HG02938 (cell line): ENCODE results near the gene TXNDC16.
A peak's percentile ranks its signal among the peaks of the same experiment; 100 is the strongest.

ENCODE experiments used
- ATAC-seq: cut with Tn5 transposase; IDR thresholded peaks from one replicate; pipeline ENCODE4 v1.9.1; 2021; ENCODE audit warnings: mild to moderate bottlenecking, moderate library complexity; ENCODE audit not compliant: unreplicated experiment

TXNDC16 gene

DNA sequence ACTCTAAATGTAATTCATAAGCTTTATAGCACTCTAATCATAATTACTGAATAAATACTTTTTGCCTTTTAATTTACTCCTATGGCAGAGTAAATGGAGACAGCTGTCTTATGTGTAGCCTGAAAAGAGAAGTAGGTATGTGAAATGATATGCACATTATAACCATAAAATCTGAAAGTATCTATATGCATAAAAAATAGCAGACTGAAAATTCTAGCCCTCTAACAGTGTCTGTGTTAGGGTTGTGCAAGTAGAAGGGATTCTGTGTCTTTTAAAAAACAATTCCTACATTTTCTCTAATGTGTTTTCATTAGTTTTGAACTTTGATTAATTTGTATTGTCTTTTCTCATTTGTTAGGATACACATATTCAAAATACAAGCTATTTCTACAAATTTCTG is 94.9 kb downstream of the TXNDC16 start:
- ATAC-seq, result no peak

DNA sequence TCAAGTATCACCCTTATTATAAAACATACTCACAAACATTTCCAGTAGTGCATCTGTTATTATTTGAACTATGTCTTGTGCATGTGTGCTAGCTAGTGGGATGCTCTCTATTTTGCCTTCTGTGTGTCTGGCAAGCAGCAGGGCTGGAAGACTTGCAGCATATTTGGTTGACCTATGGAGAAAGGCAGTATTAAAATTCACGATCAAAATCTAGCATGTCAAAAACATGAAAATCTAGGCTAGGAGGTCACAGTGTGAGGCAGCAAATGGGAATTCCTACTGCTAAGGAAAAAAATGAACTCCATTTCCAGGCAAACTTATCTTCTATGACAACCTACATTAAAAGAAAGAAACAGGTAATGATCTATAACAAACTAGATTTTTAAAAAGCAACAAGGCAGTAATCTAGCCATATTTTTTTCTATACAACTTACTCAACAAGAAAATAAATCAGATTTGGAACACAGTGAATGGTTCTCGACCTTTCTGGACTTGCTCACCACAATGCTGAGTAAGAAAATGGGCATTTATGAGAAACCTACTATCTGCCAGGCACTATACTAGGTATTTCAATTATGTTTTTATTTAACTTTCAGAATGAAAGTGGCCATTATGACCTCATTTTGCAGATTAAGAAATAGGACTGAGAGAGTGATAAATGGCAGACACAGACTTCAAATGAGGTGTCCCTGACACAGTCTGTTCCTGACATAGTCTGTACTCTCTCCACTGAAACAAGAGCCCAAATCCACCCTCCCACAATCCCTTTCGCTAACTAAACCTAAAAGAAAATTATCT is 96.8 kb downstream of the TXNDC16 start:
- no peak for ATAC-seq

DNA sequence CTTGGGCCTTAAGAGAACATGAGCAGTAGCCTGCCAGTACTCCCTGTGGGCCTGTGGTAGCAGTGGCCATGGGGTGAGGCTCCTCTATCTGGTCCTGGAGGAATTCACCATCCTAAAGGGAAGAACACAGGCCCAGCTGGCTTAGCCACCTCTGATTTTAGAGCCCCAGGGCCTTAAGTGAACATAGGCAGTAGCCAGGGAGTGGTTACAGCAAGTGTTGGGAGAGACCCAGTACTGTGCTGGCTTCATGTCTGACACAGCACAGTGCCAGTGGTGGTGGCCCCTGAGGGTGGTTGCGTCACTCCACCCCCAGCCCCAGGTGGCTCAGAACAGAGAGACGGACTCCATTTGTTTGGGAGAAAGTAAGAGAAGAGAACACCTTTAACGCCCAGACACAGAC is 105.1 kb downstream of the TXNDC16 start:
- ATAC-seq, result no peak

DNA sequence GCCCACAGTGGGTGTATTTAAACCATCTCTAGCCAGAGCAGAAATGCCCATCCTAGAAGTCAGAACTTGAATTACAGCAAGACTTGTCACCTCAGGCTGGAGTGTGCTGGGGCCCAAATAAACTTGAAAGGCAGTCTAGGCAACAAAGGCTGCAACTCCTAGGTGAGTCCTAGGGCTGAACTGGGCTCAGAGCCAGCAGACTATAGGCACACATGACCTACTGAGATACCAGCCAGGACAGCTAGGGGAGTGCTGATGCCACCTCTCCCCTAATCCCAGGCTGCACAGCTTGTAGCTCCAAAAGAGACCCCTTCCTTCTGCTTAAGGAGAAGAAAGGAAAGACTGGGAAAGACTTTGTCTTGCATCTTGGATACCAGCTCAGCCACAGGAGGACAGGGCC is 106.0 kb downstream of the TXNDC16 start:
- no peak for ATAC-seq

DNA sequence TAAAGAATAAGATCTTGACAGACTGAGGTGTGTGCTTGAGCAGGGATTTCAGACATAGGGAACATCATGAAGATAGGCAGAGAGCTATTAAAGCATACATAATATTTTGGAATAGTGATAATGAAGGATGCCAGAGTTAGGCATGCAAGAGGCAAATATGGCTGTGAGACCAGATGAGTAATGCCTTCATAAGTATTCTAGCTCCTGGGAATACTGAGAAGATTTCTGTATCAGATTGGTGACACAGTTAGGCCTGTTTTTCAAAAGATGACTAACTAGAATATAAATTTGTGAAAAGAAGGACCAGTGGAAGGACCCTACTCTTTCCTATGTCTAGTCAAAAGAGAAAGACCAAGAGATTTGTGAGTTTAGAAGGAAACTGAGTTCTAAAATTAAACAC is 108.8 kb downstream of the TXNDC16 start:
- ATAC-seq, result no peak

DNA sequence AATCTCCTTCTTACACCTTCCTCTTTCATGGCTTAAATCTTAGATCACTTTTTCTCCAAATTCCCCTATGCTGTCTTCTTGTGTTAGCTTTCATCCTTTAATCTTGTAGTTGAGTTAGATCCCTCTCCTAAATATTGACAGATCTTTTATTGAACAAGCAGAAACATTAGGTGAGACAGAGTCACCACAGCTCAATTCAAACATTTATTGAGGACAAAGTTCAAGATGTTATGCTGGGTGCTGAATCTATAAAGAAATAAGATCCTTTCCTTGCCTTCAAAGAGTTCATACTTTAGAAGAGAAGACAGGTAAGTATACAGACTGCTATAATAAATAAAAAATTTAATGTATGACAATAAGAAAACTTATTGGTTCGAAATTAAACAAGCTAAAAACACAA is 109.7 kb downstream of the TXNDC16 start:
- ATAC-seq, result no peak

DNA sequence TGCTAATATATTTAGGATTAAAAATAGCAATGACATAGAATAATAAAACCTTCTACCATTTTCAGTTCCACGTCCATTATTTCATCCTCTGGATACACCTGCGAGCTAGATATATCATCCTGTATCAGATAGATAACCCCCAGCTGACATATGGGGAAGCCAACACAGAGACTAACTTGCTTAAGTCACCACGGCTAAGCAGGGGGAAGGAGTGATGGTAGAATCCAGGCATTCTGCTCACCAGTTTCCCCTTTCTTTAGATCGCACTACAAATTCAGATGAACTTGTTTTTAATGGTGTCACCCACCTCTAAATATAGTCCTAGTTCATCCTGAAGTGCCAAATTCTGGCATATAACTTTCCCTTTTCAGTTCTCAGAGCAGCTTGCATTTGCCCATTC is 110.1 kb downstream of the TXNDC16 start:
- ATAC-seq, result no peak

DNA sequence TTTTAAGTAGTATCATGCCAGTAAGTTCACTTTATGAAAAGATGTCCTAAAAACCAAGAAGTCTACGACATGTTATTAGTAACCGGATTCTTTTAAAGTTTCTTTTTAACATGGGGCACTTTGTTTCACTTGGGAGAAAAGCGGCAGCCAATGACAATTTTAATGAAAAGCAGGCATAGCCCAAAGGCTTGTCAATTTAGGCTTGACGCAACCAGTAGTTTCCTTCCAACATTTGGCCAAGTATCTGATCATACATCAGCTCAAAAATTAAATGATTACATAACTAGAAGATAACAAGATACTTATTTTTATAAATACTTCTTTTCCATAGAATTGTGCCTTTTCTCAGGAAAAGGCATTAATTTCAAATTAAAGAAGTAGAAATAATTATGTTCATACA is 112.8 kb downstream of the TXNDC16 start:
- no peak for ATAC-seq

DNA sequence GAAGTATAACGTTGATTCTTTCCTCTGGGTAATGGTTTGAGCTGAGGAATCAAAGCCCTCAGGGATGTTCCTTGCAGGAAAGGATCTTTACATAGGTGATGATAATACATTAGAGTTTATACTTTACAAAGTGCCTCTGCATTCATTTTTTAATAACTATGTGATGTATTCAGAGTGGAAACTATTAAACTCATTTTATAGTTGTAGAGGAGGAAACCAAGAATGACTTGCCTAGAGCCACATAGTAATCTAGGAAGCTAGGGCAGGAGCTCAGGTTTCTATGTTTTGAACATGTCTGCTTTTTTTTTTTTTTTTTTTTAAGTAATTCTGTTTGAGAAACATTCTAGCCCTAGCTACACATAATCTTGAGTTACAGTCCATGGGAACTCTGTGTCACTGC is 117.3 kb downstream of the TXNDC16 start:
- ATAC-seq, result no peak

DNA sequence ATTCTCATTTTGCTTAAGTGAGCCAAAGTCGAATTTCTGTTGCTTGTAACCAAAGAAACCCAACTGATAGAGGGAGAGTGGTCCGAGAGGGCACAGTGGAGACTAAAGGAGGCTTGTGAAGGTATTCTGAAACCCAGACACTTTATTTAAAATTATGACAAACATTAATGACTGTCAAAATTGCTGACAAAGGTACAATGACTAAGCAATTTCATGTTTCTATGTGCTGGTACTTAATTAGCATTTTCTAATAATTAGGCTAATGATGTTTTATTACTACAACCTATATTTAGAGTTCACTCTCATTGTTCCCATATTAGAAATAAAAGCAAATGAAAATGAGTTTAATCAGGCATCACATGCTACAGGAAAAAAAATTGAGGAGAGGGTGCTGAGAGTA is 121.8 kb downstream of the TXNDC16 start:
- ATAC-seq, result no peak

DNA sequence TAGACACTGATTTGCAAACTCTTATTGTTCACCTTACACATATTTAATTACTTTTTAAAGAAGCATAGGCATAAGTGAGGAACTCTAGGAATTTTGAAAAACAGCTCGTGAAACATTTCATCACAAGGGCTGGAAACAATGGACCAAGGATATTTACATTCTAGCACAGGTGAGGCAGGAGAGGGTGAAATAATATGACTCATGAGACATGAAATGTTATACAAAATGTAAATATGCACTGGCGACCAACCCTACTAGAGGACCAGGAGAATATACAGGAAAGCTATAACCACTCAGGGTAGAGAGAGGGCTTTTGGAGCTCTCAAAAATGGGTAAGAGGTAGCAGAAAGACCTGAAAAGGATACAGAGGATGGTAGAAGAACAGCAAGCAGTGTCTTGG is 122.9 kb downstream of the TXNDC16 start:
- ATAC-seq, result no peak

DNA sequence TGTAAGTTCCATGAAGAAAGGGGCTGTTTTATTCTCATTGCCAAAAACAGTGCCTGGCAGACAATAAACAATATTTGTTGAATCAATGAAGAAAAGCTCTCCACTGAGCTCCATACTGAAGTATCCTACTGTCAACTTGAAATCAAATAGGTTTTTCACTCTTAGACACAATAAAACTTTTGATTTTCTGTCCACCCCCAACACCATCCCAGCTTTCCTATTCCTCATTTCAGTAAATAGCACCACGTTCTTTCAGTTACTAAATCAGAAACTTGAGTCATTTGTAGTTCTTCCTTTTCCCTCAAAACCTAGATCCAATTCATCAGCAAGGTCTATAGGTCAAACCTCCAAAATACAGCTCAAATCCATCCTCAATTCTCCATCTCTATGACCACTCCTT is 124.8 kb downstream of the TXNDC16 start:
- no peak for ATAC-seq

DNA sequence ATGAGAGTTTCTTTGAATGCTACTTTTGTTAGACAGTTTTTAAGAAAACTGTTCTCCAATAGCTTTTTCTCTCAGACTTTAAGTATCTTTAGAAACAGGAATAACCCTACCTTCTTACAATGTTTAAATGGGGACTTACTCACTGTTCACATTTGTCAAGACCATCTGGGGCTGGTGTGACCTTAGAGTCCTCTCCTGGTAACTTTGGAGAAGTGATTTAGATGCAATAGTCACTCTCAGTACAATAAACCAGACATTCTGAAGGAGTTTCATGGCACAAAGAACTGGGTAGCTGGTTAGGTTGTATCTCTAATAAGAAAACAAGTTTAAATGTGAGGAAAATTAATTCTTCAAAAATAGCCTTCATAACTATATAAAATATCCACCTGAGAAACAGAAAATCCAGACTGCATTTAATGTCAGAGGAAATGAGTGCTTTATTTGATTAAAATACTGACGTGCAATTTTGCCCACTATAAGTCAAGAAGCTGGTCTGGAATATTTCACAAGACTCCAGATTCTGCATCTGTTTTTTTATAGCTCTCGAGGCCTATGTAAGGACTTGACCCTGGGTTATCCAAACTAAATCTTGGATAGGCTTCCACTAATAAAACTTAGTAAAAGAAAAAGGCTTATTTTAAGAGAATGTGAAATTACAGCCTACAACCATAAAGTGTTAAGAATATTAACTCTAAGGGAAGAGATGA is 129.5 kb downstream of the TXNDC16 start:
- no peak for ATAC-seq

DNA sequence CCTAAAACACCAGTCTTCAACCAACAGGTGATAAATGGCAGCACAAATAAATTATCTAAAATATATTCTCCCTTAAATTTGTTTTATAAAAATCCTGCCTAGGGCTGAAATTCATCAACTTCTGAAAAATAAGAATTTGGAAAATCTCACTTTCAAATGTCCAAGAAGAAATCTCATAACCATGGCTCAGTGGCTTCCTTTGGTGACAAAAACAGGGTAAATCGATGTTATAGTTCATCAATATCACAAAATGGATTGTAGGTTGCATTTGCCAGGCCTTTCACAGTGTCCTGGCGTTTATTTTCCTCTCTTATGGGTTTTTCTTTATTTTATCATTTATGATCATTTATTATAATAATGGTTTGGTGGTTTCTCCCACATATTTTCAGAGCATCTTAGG is 135.2 kb downstream of the TXNDC16 start:
- ATAC-seq, result no peak

DNA sequence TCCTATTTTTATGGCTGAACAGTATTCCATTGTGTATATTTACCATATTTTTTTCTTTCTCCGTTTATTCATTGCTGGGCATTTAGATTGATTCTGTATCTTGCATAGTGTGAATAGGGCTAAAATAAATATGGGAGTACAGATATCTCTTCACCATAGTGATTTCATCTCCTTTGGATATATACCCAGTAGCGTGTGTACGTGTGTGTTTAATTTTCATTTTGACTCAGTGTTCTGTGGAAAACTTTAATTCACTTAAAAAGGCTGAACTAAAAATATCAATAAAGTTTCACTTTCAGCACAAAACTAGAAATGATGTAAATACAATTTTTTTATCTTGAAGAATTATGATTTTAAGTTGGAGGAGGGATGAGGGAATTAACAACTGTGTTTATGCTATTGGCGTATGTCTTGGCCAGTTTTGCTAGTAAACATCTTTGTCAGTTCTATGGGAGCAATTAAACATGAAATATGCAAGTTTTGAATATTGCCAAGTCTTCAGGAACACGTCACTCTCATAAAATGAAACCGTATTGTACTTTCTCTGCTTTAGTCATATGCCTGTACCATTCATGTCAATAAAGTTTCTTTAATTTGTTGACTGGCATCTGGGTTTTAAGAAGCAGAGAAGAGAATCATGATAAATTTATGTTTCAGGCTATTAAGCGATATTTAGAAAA is 138.4 kb downstream of the TXNDC16 start:
- ATAC-seq, result no peak

DNA sequence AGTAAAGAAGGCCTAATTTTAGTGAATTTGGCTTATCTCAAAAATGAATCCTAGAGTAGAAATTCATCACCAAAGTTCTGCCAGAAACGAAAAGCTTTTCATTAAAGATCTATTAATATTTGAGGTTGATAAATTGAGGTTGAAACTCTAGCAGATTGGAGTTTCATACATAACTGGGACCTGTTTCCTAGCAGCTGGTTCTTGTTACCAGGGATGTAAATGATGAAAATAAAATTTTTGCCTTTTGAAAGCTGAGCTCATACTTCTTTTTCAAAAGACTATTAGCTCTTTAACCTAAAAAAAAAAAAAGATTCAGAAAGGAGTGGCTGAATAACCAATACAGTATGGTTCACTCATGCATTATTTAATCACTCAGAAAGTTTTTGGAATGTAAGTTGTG is 139.9 kb downstream of the TXNDC16 start:
- ATAC-seq, result no peak

DNA sequence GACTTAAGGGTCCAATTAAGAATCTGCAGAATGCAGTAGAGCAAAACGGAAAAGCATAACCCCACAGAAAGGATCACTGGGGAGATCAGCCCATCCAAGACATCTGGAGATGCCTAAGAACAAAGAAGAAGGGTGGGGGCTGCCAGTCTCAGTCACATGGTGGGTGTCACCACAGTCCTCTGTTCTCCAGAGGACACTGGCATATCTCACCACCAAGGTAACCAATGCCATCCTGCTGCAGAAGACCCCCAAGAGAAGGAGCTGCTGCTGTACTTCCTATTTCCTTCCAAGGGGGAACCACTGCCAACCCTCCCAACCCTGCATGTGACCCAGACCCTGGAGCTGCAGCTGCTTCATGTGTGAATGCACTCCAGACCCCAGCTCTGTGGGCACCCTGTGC is 147.0 kb downstream of the TXNDC16 start:
- no peak for ATAC-seq

DNA sequence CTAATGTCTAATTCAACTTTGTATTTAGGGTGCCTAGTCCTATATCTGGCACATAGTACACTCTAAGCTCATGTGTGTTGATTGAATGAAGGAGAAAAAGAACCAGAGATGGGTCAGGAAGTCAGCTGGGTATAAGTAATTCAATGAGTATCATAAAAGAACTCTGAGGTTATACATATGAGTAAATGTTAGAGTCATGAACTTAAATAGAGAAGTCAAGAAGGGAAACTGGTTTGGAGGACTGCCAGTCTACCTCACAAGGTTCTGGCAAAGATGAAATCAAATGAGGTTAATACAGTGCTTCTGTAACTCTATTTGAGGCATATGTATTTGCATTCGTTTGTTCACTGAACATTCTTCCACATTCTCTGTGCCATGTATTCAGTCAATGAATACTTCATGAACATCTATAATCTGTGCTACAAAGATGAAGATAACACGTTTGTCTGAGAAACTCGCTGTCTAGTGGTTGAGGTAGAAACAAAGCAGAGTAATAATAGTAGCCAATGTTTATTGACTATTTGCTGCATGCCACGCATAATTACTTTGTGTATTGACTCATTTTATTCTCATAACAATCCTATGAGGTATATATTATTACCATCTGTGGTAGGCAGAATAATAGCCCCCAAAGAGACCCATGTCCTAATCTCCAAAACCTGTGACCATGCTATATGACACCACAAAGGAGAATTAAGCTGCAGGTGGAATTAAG is 149.3 kb downstream of the TXNDC16 start:
- ATAC-seq, result peak; percentile 53

DNA sequence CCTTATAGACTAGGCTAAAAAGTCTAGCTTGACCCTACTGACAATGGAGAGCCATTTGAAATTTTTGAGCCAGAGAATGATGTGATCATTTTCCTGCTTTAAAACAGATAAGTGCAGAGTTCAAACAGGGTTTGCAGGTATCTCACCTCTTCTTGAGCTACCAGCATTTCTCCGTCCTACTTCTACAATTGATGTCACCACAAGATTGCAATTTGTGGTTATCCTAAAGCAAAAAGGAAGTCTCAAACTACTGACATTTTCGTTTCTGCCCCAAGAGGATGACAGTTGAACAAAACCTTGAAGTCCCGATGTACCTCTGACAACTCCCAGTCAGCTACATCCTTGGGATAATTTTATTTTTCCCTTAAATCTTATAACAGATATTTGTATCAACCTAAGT is 151.5 kb downstream of the TXNDC16 start:
- no peak for ATAC-seq

DNA sequence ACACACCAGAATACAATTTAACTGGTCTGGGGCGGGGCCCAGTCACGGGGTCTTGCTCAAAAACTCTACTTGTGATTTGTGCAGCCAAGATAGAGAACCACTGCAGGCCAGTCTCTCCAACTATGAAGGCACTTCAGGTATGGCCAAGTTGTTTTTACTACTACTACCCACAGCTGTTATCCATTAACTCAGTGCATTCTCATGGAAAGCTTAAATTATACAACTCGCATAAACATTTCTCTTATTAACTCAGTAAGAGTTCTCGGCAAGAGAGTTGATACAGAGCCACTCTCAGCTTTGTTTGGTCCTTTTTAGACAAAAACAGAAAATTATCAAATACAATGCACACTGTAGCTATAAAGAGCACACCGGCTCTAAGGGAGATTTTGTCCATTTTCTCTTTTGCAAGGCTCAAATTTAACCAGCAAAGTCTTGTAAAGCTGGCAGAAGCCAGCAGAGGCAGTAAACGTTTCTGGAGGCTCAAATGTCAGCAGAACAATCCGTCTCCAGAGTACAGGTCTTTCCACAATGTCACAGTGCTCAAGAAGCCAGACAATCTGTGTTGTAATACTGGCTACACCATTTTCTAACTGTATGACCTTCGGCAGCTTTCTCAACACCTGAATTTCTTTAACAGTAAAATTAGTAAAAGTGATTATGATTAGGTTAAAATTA is 152.2 kb downstream of the TXNDC16 start:
- no peak for ATAC-seq

DNA sequence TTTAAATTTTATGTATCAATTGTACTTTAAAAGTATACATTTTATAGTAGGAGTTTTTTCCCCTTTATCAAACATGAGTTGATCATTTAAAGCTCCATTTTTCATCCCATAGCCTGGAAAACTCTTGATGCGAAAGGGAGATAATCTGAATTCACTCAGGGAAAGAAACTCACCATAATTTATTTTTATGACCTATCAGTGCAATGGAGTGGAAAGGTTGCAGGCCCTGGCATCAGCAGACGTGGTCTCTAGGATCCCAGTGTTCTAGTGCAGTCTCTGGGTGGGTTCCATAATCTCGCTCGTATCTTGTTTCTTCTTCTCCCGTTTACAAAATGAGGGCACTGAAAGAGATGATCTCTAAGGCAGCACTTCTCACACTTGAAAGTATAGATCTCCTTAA is 153.2 kb downstream of the TXNDC16 start:
- ATAC-seq, result no peak
